HK-2 (cell line): ENCODE results near the gene FOXD1.
"Not testable (repeated sequence)": the region's sequence is repeated elsewhere in the genome, so short reads cannot be mapped to it uniquely, and the experiment has no call there.

Experiments
- DNase-seq: peaks from one replicate; pipeline ENCODE4 v3.0.0-alpha.2; 2018; ENCODE audit not compliant: unreplicated experiment

Gene FOXD1

GRCh38 chr5:73464016-73464745 is 15.6 kb upstream of the FOXD1 start:
- no peak for DNase-seq

GRCh38 chr5:73460133-73460532 is 11.6 kb upstream of the FOXD1 start:
- DNase-seq, result no peak

GRCh38 chr5:73459366-73459765 is 10.8 kb upstream of the FOXD1 start:
- no peak for DNase-seq

GRCh38 chr5:73456462-73456861 is 7.9 kb upstream of the FOXD1 start:
- DNase-seq, result not testable (repeated sequence)

- peak; percentile 24 for DNase-seq
These were observed 5.9 kb upstream of the FOXD1 start for GRCh38 chr5:73454379-73455036.

- no peak for DNase-seq
These were observed 3.6 kb upstream of the FOXD1 start for GRCh38 chr5:73452215-73452614.

- DNase-seq, result peak; percentile 68
These were observed 2.9 kb upstream of the FOXD1 start for GRCh38 chr5:73451224-73452130.

GRCh38 chr5:73450672-73451223 is 2.2 kb upstream of the FOXD1 start:
- no peak for DNase-seq

- DNase-seq, result no peak
These were observed 1.6 kb upstream of the FOXD1 start for GRCh38 chr5:73450137-73450536.

- peak; percentile 55 for DNase-seq
These were observed 781 bp downstream of the FOXD1 start for GRCh38 chr5:73447530-73448462.

- DNase-seq, result peak; percentile 32
These were observed 1.7 kb downstream of the FOXD1 start for GRCh38 chr5:73446631-73447529.

GRCh38 chr5:73445665-73446630 is 2.6 kb downstream of the FOXD1 start:
- no peak for DNase-seq

- DNase-seq, result no peak
These were observed 3.8 kb downstream of the FOXD1 start for GRCh38 chr5:73444499-73445438.

GRCh38 chr5:73443829-73444498 is 4.6 kb downstream of the FOXD1 start:
- DNase-seq, result no peak

- no peak for DNase-seq
These were observed 5.5 kb downstream of the FOXD1 start for GRCh38 chr5:73442996-73443627.

- DNase-seq, result no peak
These were observed 6.3 kb downstream of the FOXD1 start for GRCh38 chr5:73442231-73442811.
